Keratinocyte (primary cell): ENCODE measurements around the gene ARID5B.

ENCODE experiments used
- EZH2 ChIP-seq: IDR thresholded peaks from one replicate; pipeline ENCODE4 v1.6.1; 2012; ENCODE audit warnings: inconsistent platforms, mild to moderate bottlenecking, low read length, moderate library complexity
- TF ChIP-seq, protein P1 (sequence below), 3 experiments: IDR thresholded peaks in 1 of 3; conservative IDR thresholded peaks in 1 of 3; optimal IDR thresholded peaks in 1 of 3; 2 replicates in 2 of 3; 3 replicates in 1 of 3; pipeline versions ENCODE3 to v1.5.1; 2011; ENCODE audit warnings: low read length in 3 of 3, mild to moderate bottlenecking in 3 of 3, moderate library complexity in 2 of 3, control low read depth in 1 of 3, inconsistent platforms in 1 of 3; ENCODE audit not compliant: insufficient read depth in 2 of 3; ENCODE audit errors: extremely low read depth in 1 of 3

GRCh38 chr10:61921143-61921542, 19.6 kb downstream of the ARID5B start:
- TF ChIP-seq, protein P1, sequence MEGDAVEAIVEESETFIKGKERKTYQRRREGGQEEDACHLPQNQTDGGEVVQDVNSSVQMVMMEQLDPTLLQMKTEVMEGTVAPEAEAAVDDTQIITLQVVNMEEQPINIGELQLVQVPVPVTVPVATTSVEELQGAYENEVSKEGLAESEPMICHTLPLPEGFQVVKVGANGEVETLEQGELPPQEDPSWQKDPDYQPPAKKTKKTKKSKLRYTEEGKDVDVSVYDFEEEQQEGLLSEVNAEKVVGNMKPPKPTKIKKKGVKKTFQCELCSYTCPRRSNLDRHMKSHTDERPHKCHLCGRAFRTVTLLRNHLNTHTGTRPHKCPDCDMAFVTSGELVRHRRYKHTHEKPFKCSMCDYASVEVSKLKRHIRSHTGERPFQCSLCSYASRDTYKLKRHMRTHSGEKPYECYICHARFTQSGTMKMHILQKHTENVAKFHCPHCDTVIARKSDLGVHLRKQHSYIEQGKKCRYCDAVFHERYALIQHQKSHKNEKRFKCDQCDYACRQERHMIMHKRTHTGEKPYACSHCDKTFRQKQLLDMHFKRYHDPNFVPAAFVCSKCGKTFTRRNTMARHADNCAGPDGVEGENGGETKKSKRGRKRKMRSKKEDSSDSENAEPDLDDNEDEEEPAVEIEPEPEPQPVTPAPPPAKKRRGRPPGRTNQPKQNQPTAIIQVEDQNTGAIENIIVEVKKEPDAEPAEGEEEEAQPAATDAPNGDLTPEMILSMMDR (optimal IDR thresholded peaks at IDR 0.05 in 1 of 3, IDR thresholded peaks at IDR 0.05 in 1 of 3, conservative IDR thresholded peaks at IDR 0.05 in 1 of 3; ENCODE audit: extremely low read depth in 1 of 3, insufficient read depth in 2 of 3, low read length in 3 of 3) = no peak
- TF ChIP-seq EZH2 = no peak
